Measurements from ENCODE around the gene KCTD18.

Gene KCTD18

GRCh38 chr2:200525882-200526651 is 16.2 kb upstream of the KCTD18 start, which contains the start of gene SGO2:
TSS of gene SGO2 (plus strand) at chr2:200526207. CDS start at chr2:200532976, 6,769 bp downstream.
- POLR2A ChIA-PET = interaction anchor here (0.7 kb wide), 1 partner anchor 9 kb away, joined by 3 read pairs; no protein-coding TSS in a partner anchor
- CTCF ChIA-PET = interaction anchor here (0.9 to 2.8 kb wide), 6 partner anchors 7 to 552 kb away, joined by 3 to 26 read pairs (median 6); partner anchors contain the start of gene KCTD18
- peak; percentile 52 for DNase-seq (ENCODE audit: low read depth, low spot score)
- H3K4me3 ChIP-seq (ENCODE audit: low read depth, low read length) = peak within 1 kb of the TSS; percentile 97
- TF ChIP-seq, protein P1, sequence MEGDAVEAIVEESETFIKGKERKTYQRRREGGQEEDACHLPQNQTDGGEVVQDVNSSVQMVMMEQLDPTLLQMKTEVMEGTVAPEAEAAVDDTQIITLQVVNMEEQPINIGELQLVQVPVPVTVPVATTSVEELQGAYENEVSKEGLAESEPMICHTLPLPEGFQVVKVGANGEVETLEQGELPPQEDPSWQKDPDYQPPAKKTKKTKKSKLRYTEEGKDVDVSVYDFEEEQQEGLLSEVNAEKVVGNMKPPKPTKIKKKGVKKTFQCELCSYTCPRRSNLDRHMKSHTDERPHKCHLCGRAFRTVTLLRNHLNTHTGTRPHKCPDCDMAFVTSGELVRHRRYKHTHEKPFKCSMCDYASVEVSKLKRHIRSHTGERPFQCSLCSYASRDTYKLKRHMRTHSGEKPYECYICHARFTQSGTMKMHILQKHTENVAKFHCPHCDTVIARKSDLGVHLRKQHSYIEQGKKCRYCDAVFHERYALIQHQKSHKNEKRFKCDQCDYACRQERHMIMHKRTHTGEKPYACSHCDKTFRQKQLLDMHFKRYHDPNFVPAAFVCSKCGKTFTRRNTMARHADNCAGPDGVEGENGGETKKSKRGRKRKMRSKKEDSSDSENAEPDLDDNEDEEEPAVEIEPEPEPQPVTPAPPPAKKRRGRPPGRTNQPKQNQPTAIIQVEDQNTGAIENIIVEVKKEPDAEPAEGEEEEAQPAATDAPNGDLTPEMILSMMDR (IDR thresholded peaks at IDR 0.05; ENCODE audit: insufficient read depth, low read length, missing control alignments) = no peak

GRCh38 chr2:200525551-200525881 is 15.6 kb upstream of the KCTD18 start:
- TF ChIP-seq, protein P1 (IDR thresholded peaks at IDR 0.05; ENCODE audit: insufficient read depth, low read length, missing control alignments) = no peak
- ChIA-PET POLR2A (no interaction called here), CTCF (interaction anchor here (0.9 to 2.8 kb wide), 6 partner anchors 8 to 551 kb away, joined by 3 to 26 read pairs (median 9); partner anchors contain the start of gene KCTD18)
- H3K4me3 ChIP-seq (ENCODE audit: low read depth, low read length) = peak overlapping the region; percentile 97
- DNase-seq (ENCODE audit: low read depth, low spot score) = no peak

GRCh38 chr2:200525066-200525465 is 15.2 kb upstream of the KCTD18 start:
- POLR2A ChIA-PET = no interaction called here
- TF ChIP-seq, protein P1 (IDR thresholded peaks at IDR 0.05; ENCODE audit: insufficient read depth, low read length, missing control alignments) = no peak
- no peak for DNase-seq (ENCODE audit: low read depth, low spot score)
- CTCF ChIA-PET = interaction anchor here (0.9 to 2.8 kb wide), 6 partner anchors 8 to 551 kb away, joined by 3 to 26 read pairs (median 9); partner anchors contain the start of gene KCTD18
- H3K4me3 ChIP-seq (ENCODE audit: low read depth, low read length) = no peak overlapping the region

- CTCF ChIA-PET = interaction anchor here (0.8 to 4.8 kb wide), 5 partner anchors 13 to 550 kb away, joined by 3 to 36 read pairs (median 4); partner anchors contain the start of gene KCTD18
- POLR2A ChIA-PET = no interaction called here
- TF ChIP-seq, protein P1 (IDR thresholded peaks at IDR 0.05; ENCODE audit: insufficient read depth, low read length, missing control alignments) = no peak
- no peak for DNase-seq (ENCODE audit: low read depth, low spot score)
- H3K4me3 ChIP-seq (ENCODE audit: low read depth, low read length) = no peak overlapping the region
Measured at GRCh38 chr2:200523604-200524003, 13.7 kb upstream of the KCTD18 start.

- DNase-seq (ENCODE audit: low read depth, low spot score) = no peak
- TF ChIP-seq, protein P1 (IDR thresholded peaks at IDR 0.05; ENCODE audit: insufficient read depth, low read length, missing control alignments) = no peak
- ChIA-PET CTCF (interaction anchor here (0.8 to 4.8 kb wide), 7 partner anchors 12 to 550 kb away, joined by 3 to 36 read pairs (median 4); partner anchors contain the start of gene KCTD18), POLR2A (interaction anchor here (0.6 kb wide), 1 partner anchor 11 kb away, joined by 3 read pairs; no protein-coding TSS in a partner anchor)
- no peak overlapping the region for H3K4me3 ChIP-seq (ENCODE audit: low read depth, low read length)
Measured at GRCh38 chr2:200523158-200523557, 13.3 kb upstream of the KCTD18 start.

DNA sequence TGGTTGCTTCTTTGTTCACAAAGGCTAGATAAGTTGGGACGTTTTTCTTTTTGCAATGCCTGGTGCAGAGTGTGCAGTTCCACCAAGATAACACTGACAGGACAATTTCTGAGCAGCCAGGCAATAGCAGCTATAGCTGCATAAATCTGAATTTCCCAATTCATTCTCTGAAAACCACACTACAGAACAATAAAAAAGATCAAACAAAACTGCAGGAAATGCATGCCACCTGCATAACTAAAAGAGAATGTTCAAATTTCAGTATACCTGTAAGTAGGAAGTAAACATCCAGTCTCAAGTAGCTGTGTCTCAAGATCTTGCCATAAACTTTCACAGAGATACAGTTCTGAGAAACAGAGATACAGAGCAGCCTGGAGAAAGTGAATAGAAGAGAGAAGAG is 5.3 kb upstream of the KCTD18 start:
- POLR2A ChIA-PET = no interaction called here
- CTCF ChIA-PET = no interaction called here

More for the DNA sequence above, 5.3 kb upstream of the KCTD18 start:
- no peak overlapping the region for H3K4me3 ChIP-seq (ENCODE audit: low read depth, low read length)
- DNase-seq (ENCODE audit: low read depth, low spot score) = no peak
- TF ChIP-seq, protein P1 (IDR thresholded peaks at IDR 0.05; ENCODE audit: insufficient read depth, low read length, missing control alignments) = no peak
